Panc1 (cell line): ENCODE data around the gene PHEX. TPM values are rescaled to one million over a fixed set of nuclear protein-coding genes. Genes with fewer than 3 reads are reported as not detected.

Experiments
- ATAC-seq: fragments of 200-7000 bp; cut with Tn5 transposase; 2 replicates; pipeline ENCODE4 v1.9.1; 2020; ENCODE audit warnings: mild to moderate bottlenecking, moderate library complexity
- BruUV-seq: library from RNA; stranded (reverse); fragments of 400-500 nt; replicated peaks from 2 replicates; lab custom pipeline; 2021; lab: Mats Ljungman, UMichigan
- CTCF ChIA-PET: fragments of 300-600 bp; sonication (Branson Sonifier 250); formaldehyde crosslinking; loops from one replicate; lab custom pipeline; 2022; ENCODE audit warnings: antibody characterized with exemption; lab: Charles Lee
- POLR2A ChIA-PET: fragments of 300-600 bp; sonication (Branson Sonifier 250); formaldehyde crosslinking; loops from one replicate; lab custom pipeline; 2022; ENCODE audit warnings: antibody characterized with exemption; lab: Charles Lee
- DNase-seq: peaks from one replicate; pipeline ENCODE4 v3.0.0-alpha.2; 2010; ENCODE audit warnings: low read depth, low spot score
- H3K27ac ChIP-seq: 2 replicates; pipeline ENCODE4 v1.5.1; 2011; ENCODE audit warnings: mild to moderate bottlenecking, low read length, inconsistent platforms
- H3K27me3 ChIP-seq: fragments of 200-500 bp; sonication (Bioruptor generic); 2 replicates; pipeline ENCODE4 v1.6.0; 2014; ENCODE audit warnings: low read length, inconsistent platforms; ENCODE audit not compliant: control insufficient read depth, insufficient read depth
- H3K36me3 ChIP-seq: fragments of 200-500 bp; sonication (Bioruptor generic); 2 replicates; pipeline ENCODE4 v1.5.1; 2014; ENCODE audit warnings: inconsistent platforms, mild to moderate bottlenecking, low read length, moderate library complexity; ENCODE audit not compliant: control insufficient read depth, insufficient read depth
- H3K4me1 ChIP-seq: 2 replicates; pipeline ENCODE4 v1.5.1; 2011; ENCODE audit warnings: inconsistent platforms, mild to moderate bottlenecking, low read length, moderate library complexity; ENCODE audit not compliant: control insufficient read depth, insufficient read depth
- H3K4me3 ChIP-seq, 2 experiments: 2 replicates each; pipeline ENCODE4 v1.5.1; 2011 to 2012; ENCODE audit warnings: low read depth in 2 of 2, low read length in 2 of 2, mild to moderate bottlenecking in 2 of 2, inconsistent platforms in 1 of 2, moderate library complexity in 1 of 2
- H3K9me3 ChIP-seq: fragments of 200-500 bp; sonication (Bioruptor generic); 2 replicates; pipeline ENCODE4 v1.5.1; 2014; ENCODE audit warnings: low read depth, mild to moderate bottlenecking, inconsistent platforms, low read length, moderate library complexity; ENCODE audit not compliant: control insufficient read depth, insufficient read depth
- CTCF ChIP-seq: fragments of 450-650 bp; IDR thresholded peaks from 2 replicates; pipeline ENCODE4 v1.5.1; 2017; ENCODE audit warnings: mild to moderate bottlenecking
- POLR2AphosphoS5 ChIP-seq: IDR thresholded peaks from 2 replicates; pipeline ENCODE4 v1.6.1; 2012; ENCODE audit warnings: mild to moderate bottlenecking, low read depth, low read length, moderate library complexity
- REST ChIP-seq, 2 experiments: IDR thresholded peaks; 2 replicates each; pipeline ENCODE4 v1.6.1; 2011 to 2012; ENCODE audit warnings: low read depth in 2 of 2, control low read depth in 1 of 2, low read length in 1 of 2, mild to moderate bottlenecking in 1 of 2, moderate library complexity in 1 of 2; ENCODE audit not compliant: insufficient read depth in 1 of 2
- SIN3A ChIP-seq: IDR thresholded peaks from 2 replicates; pipeline ENCODE4 v1.6.1; 2012; ENCODE audit warnings: low read depth, mild to moderate bottlenecking, low read length, moderate library complexity, borderline replicate concordance; ENCODE audit not compliant: insufficient read depth
- TCF7L2 ChIP-seq: IDR thresholded peaks from 2 replicates; pipeline ENCODE4 v1.6.1; 2011; ENCODE audit warnings: mild to moderate bottlenecking, low read depth, low read length, inconsistent platforms
- in situ Hi-C: cut with HindIII; loops from 2 replicates; pipeline ENCODE4 v1.10.0; 2016; ENCODE audit warnings: low sequenced_read_pairs, low pct_unique_long_range_greater_than_20kb
- intact Hi-C: fragments of 100-400 bp; cut with micrococcal nuclease; formaldehyde crosslinking; loops from one replicate; pipeline ENCODE4 v1.10.0; 2022; ENCODE audit not compliant: unreplicated experiment
- total RNA-seq: library from RNA; stranded (reverse); gene quantifications from one replicate; pipeline ENCODE4 v1.2.1, GENCODE V29; 2021; ENCODE audit not compliant: unreplicated experiment

The PHEX gene
- total RNA-seq, 1 experiment from 2014 or later, result 0.23 TPM

- CTCF ChIA-PET, result no interaction called here
- no peak for DNase-seq
- no peak for TF ChIP-seq REST (IDR thresholded peaks at IDR 0.05; ENCODE audit: insufficient read depth in 1 of 2, low read depth in 2 of 2, low read length in 1 of 2)
- TF ChIP-seq POLR2AphosphoS5, result no peak
- TF ChIP-seq CTCF, result no peak
- no peak for TF ChIP-seq SIN3A
- no peak for TF ChIP-seq TCF7L2
- no peaks in the 10 kb centered on the region for H3K9me3 ChIP-seq
- H3K4me1 ChIP-seq, result no peaks in the 10 kb centered on the region
- BruUV-seq, result no TSS peak
- in situ Hi-C loops (no loop called here), intact Hi-C loops (no loop called here)
- no peak overlapping the region for H3K4me3 ChIP-seq
- POLR2A ChIA-PET, result no interaction called here
- no peak overlapping the region for H3K27ac ChIP-seq
- H3K27me3 ChIP-seq, result no peaks in the 10 kb centered on the region
- H3K36me3 ChIP-seq, result no peaks in the 10 kb centered on the region
- no peak for ATAC-seq
Observed at GRCh38 chrX:22234380-22234779, 202.3 kb downstream of the PHEX start.

GRCh38 chrX:22237479-22237878 is 205.4 kb downstream of the PHEX start:
- ChIA-PET CTCF (no interaction called here), POLR2A (no interaction called here)
- ATAC-seq (no peak), DNase-seq (no peak)
- Histone ChIP-seq H3K4me1 (no peaks in the 10 kb centered on the region), H3K9me3 (no peaks in the 10 kb centered on the region), H3K4me3 (no peak overlapping the region), H3K27ac (no peak overlapping the region), H3K27me3 (no peaks in the 10 kb centered on the region), H3K36me3 (no peaks in the 10 kb centered on the region)
- intact Hi-C loops, result no loop called here
- BruUV-seq, result no TSS peak
- TF ChIP-seq TCF7L2 (no peak), REST (IDR thresholded peaks at IDR 0.05; ENCODE audit: insufficient read depth in 1 of 2, low read depth in 2 of 2, low read length in 1 of 2) (no peak), SIN3A (no peak), POLR2AphosphoS5 (no peak), CTCF (no peak)
- in situ Hi-C loops, result no loop called here
